DOHH2 (cell line): ENCODE data around the gene SRGAP3.

ENCODE experiments used
- H3F3A ChIP-seq: fragments of 200-600 bp; sonication (generic), shearing (Covaris generic); 2 replicates; pipeline ENCODE4 v1.6.0; 2016; ENCODE audit warnings: antibody characterized with exemption, mild to moderate bottlenecking; ENCODE audit not compliant: control insufficient read depth, insufficient read depth
- H3K27ac ChIP-seq: fragments of 200-600 bp; sonication (generic); 2 replicates; pipeline ENCODE4 v1.5.1; 2014; ENCODE audit warnings: low read depth, mild to moderate bottlenecking, low read length, moderate library complexity
- H3K27me3 ChIP-seq: fragments of 200-600 bp; sonication (generic); 2 replicates; pipeline ENCODE4 v1.6.1; 2014; ENCODE audit warnings: mild to moderate bottlenecking, low read length, mixed read lengths; ENCODE audit not compliant: control insufficient read depth
- H3K36me3 ChIP-seq: fragments of 200-600 bp; sonication (generic); 2 replicates; pipeline ENCODE4 v1.6.1; 2014; ENCODE audit warnings: mild to moderate bottlenecking, low read length, moderate library complexity, mixed read lengths; ENCODE audit not compliant: control insufficient read depth
- H3K4me1 ChIP-seq: fragments of 200-600 bp; sonication (generic); 2 replicates; pipeline ENCODE4 v1.6.1; 2014; ENCODE audit warnings: mild to moderate bottlenecking, low read length, mixed read lengths; ENCODE audit not compliant: control insufficient read depth
- H3K4me2 ChIP-seq: fragments of 200-600 bp; sonication (generic); 2 replicates; pipeline ENCODE4 v1.6.0; 2014; ENCODE audit warnings: mild to moderate bottlenecking, low read length, moderate library complexity
- H3K4me3 ChIP-seq: fragments of 200-600 bp; sonication (generic); 2 replicates; pipeline ENCODE4 v1.5.1; 2014; ENCODE audit warnings: mild to moderate bottlenecking, low read length, mixed read lengths
- H3K79me2 ChIP-seq: fragments of 200-600 bp; sonication (generic); 2 replicates; pipeline ENCODE4 v1.6.1; 2014; ENCODE audit warnings: mild to moderate bottlenecking, low read length, mixed read lengths; ENCODE audit not compliant: control insufficient read depth
- H3K9me2 ChIP-seq: fragments of 200-600 bp; sonication (generic); replicated peaks from 2 replicates; pipeline ENCODE4 v1.6.1; 2014; ENCODE audit warnings: mild to moderate bottlenecking, low read length, mixed read lengths; ENCODE audit not compliant: control insufficient read depth
- H3K9me3 ChIP-seq: fragments of 200-600 bp; sonication (generic); 2 replicates; pipeline ENCODE4 v1.6.1; 2014; ENCODE audit warnings: antibody characterized with exemption, low read length, mixed read lengths; ENCODE audit not compliant: control insufficient read depth, insufficient read depth
- H4K20me1 ChIP-seq: fragments of 200-600 bp; sonication (generic); 2 replicates; pipeline ENCODE4 v1.6.0; 2014; ENCODE audit warnings: low read depth, mild to moderate bottlenecking, antibody characterized with exemption, low read length, moderate library complexity; ENCODE audit not compliant: control insufficient read depth, insufficient read depth
- EZH2phosphoT487 ChIP-seq: fragments of 200-600 bp; sonication (generic); IDR thresholded peaks from 2 replicates; pipeline ENCODE4 v1.6.1; 2017; ENCODE audit warnings: borderline replicate concordance, mild to moderate bottlenecking, antibody characterized with exemption, low read length, moderate library complexity, mixed read lengths
- TF ChIP-seq, protein P1 (sequence below): fragments of 200-600 bp; sonication (generic); IDR thresholded peaks from one replicate; pipeline ENCODE4 v1.5.1; 2014; ENCODE audit warnings: antibody characterized with exemption, mild to moderate bottlenecking, low read depth, low read length; ENCODE audit not compliant: poor library complexity, severe bottlenecking

The SRGAP3 gene

DNA sequence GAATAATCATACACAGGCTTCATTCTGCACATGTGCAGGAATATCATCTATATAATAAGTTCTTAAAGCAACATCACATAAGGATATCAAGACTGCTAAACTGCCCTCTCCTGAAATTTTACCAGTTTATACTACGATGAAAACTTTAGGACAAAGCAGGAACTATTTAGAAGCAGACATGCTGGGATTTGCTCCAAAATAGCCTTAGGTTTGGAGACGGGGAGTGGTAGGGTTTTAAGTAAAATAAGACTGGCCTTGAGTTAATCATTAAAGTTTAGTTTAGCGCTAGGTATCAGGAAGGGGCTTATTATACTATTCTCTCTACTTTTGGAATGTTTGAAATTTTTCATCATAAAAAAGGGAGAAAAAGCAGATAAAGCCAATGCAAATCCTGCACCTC, 115.8 kb downstream of the SRGAP3 start:
- no peaks in the 10 kb centered on the region for H3K27me3 ChIP-seq

GRCh38 chr3:9130345-9131305, 118.8 kb downstream of the SRGAP3 start:
- no peak for TF ChIP-seq EZH2phosphoT487
- TF ChIP-seq, protein P1, sequence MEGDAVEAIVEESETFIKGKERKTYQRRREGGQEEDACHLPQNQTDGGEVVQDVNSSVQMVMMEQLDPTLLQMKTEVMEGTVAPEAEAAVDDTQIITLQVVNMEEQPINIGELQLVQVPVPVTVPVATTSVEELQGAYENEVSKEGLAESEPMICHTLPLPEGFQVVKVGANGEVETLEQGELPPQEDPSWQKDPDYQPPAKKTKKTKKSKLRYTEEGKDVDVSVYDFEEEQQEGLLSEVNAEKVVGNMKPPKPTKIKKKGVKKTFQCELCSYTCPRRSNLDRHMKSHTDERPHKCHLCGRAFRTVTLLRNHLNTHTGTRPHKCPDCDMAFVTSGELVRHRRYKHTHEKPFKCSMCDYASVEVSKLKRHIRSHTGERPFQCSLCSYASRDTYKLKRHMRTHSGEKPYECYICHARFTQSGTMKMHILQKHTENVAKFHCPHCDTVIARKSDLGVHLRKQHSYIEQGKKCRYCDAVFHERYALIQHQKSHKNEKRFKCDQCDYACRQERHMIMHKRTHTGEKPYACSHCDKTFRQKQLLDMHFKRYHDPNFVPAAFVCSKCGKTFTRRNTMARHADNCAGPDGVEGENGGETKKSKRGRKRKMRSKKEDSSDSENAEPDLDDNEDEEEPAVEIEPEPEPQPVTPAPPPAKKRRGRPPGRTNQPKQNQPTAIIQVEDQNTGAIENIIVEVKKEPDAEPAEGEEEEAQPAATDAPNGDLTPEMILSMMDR = no peak
- no peak overlapping the region for H3K4me2 ChIP-seq

More for the DNA sequence above, 115.8 kb downstream of the SRGAP3 start:
- Histone ChIP-seq H3K4me1 (no peaks in the 10 kb centered on the region), H3K4me2 (no peak overlapping the region), H3K36me3 (no peaks in the 10 kb centered on the region), H3F3A (no peaks in the 10 kb centered on the region), H3K9me3 (no peaks in the 10 kb centered on the region), H3K27ac (no peak overlapping the region), H3K9me2 (no peaks in the 10 kb centered on the region), H3K4me3 (no peak overlapping the region), H4K20me1 (no peaks in the 10 kb centered on the region), H3K79me2 (no peaks in the 10 kb centered on the region)
- TF ChIP-seq, protein P1 = no peak
- TF ChIP-seq EZH2phosphoT487 = no peak

DNA sequence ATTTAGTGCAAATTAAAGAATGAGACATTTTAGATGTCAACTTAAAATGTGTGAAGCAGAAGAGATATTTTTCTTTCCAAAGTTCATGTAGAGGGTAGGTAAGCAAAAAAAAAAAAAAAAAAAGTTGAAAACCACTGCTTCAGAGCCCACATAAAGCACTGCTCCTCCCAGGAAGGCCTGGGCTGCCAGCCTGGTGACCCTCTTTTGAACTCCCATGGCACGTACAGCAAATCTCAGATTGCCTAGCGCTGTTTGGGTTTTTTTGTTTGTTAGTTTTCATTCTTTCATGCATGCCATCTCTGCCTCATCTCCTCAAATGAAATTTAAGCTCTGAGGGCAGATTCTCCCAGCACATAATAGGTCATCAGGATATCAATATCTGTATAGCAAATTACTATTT, 120.1 kb downstream of the SRGAP3 start:
- no peaks in the 10 kb centered on the region for H3K36me3 ChIP-seq
- no peaks in the 10 kb centered on the region for H3K4me1 ChIP-seq
- no peak overlapping the region for H3K4me3 ChIP-seq
- no peak overlapping the region for H3K27ac ChIP-seq
- no peaks in the 10 kb centered on the region for H3F3A ChIP-seq
- TF ChIP-seq, protein P1 = no peak
- no peak for TF ChIP-seq EZH2phosphoT487
- no peaks in the 10 kb centered on the region for H3K27me3 ChIP-seq
- H4K20me1 ChIP-seq = no peaks in the 10 kb centered on the region
- no peaks in the 10 kb centered on the region for H3K9me3 ChIP-seq
- no peaks in the 10 kb centered on the region for H3K79me2 ChIP-seq
- H3K9me2 ChIP-seq = no peaks in the 10 kb centered on the region
- no peak overlapping the region for H3K4me2 ChIP-seq

More at GRCh38 chr3:9130345-9131305, 118.8 kb downstream of the SRGAP3 start:
- H3K4me1 ChIP-seq = no peaks in the 10 kb centered on the region
- no peaks in the 10 kb centered on the region for H3K9me3 ChIP-seq
- no peak overlapping the region for H3K27ac ChIP-seq
- H3K79me2 ChIP-seq = no peaks in the 10 kb centered on the region
- H3K36me3 ChIP-seq = no peaks in the 10 kb centered on the region
- no peaks in the 10 kb centered on the region for H3K9me2 ChIP-seq
- no peaks in the 10 kb centered on the region for H3K27me3 ChIP-seq
- H3K4me3 ChIP-seq = no peak overlapping the region
- H4K20me1 ChIP-seq = no peaks in the 10 kb centered on the region
- no peaks in the 10 kb centered on the region for H3F3A ChIP-seq
